ENCODE measurements around the gene NLN.

DNA sequence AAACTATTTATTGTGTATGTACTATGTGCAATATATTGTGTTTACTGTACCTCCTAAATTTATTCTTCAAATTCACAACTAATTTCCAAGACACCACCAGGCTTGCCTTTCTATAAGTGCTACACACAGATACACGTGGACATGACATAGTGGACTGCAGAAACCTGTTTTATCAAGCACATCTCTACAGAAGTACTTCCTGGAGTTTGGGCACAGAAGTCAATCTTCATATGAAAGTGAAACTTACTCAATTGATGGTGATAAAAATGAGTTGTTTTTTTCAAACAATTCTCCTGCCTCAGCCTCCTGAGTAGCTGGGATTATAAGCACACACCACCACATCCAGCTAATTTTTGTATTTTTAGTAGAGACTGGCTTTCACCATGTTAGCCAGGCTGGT is 57.6 kb downstream of the NLN start:
- TF ChIP-seq POLR2A (IDR thresholded peaks at IDR 0.05) = no peak
- TF ChIP-seq, protein P1, sequence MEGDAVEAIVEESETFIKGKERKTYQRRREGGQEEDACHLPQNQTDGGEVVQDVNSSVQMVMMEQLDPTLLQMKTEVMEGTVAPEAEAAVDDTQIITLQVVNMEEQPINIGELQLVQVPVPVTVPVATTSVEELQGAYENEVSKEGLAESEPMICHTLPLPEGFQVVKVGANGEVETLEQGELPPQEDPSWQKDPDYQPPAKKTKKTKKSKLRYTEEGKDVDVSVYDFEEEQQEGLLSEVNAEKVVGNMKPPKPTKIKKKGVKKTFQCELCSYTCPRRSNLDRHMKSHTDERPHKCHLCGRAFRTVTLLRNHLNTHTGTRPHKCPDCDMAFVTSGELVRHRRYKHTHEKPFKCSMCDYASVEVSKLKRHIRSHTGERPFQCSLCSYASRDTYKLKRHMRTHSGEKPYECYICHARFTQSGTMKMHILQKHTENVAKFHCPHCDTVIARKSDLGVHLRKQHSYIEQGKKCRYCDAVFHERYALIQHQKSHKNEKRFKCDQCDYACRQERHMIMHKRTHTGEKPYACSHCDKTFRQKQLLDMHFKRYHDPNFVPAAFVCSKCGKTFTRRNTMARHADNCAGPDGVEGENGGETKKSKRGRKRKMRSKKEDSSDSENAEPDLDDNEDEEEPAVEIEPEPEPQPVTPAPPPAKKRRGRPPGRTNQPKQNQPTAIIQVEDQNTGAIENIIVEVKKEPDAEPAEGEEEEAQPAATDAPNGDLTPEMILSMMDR (IDR thresholded peaks at IDR 0.05) = no peak
- TF ChIP-seq POLR2AphosphoS5 (IDR thresholded peaks at IDR 0.05; ENCODE audit: insufficient read depth in 1 of 2, low read depth in 1 of 2) = no peak
